Jurkat, Clone E6-1 (cell line): ENCODE measurements around the gene KRAS. TPM values are rescaled to one million over a fixed set of nuclear protein-coding genes. Genes with fewer than 3 reads are reported as not detected.
"Not testable (repeated sequence)": the region's sequence is repeated elsewhere in the genome, so short reads cannot be mapped to it uniquely, and the experiment has no call there.

Experiments used
- DNase-seq: peaks from one replicate; pipeline ENCODE4 v3.0.0-alpha.2; 2011; ENCODE audit warnings: low read depth, low spot score
- H3K4me3 ChIP-seq: 2 replicates; pipeline ENCODE4 v1.5.1; 2011; ENCODE audit warnings: mild to moderate bottlenecking, low read length, control low read depth, moderate library complexity
- polyA plus RNA-seq: library from polyadenylated mRNA; unstranded; fragments of >200 nt; gene quantifications from one replicate; pipeline ENCODE4 v1.2.1, GENCODE V29; 2012; ENCODE audit warnings: missing spikeins; ENCODE audit not compliant: insufficient read length, insufficient read depth

The KRAS gene
- 10.1 TPM for polyA plus RNA-seq

DNA sequence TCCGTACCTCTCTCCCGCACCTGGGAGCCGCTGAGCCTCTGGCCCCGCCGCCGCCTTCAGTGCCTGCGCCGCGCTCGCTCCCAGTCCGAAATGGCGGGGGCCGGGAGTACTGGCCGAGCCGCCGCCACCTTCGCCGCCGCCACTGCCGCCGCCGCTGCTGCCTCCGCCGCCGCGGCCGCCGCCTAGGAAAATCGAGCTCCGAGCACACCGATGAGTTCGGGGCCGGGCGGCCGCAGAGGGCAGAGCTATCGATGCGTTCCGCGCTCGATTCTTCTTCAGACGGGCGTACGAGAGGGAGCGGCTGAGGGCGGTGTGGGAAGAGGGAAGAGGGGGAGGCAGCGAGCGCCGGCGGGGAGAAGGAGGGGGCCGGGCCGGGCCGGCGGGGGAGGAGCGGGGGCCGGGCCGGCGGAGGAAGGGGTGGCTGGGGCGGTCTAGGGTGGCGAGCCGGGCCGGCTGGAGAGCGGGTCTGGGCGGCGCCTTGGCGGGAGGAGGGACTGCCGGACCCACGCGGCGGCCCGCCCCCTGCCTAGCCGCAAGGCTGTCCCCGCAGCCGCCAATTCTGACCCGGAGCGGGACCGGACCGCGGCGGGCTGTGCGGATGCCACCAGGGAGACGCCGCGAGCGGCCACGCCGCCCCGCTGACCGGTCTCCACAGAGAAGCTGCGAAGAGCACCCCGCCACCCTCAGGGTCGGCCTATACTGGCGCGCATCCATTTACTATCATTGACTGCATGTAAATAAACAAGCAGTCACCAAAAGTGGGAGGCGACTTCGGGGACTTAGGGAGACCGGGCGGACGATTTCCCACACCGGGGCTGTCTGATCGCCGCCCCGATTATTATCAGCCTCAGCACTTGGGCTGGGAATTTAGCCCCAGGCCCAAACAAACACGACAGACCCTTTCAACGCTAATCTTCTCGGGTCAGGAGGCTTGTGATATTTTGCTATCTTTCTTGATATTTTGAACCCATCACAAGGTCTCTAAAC lies at the start of gene KRAS:
Gene KRAS (minus strand): TSS at position 186 of the 987 bp plus-strand sequence.
- peak within 1 kb of the TSS; percentile 82 for H3K4me3 ChIP-seq
- peak; percentile 91 for DNase-seq

GRCh38 chr12:25296381-25296780 lies 45.7 kb upstream of the KRAS start:
- no peak for DNase-seq
- no peak overlapping the region for H3K4me3 ChIP-seq

- no peak for DNase-seq
- no peak overlapping the region for H3K4me3 ChIP-seq
Observed at GRCh38 chr12:25295361-25295760, 44.6 kb upstream of the KRAS start.

- no peak for DNase-seq
- no peak overlapping the region for H3K4me3 ChIP-seq
Observed at GRCh38 chr12:25293653-25294052, 42.9 kb upstream of the KRAS start.

- not testable (repeated sequence) for H3K4me3 ChIP-seq
- peak; percentile 16 for DNase-seq
Observed at GRCh38 chr12:25292810-25293221, 42.1 kb upstream of the KRAS start.

- no peak overlapping the region for H3K4me3 ChIP-seq
- no peak for DNase-seq
Observed at GRCh38 chr12:25287610-25288009, 36.9 kb upstream of the KRAS start.

GRCh38 chr12:25286837-25287236 lies 36.1 kb upstream of the KRAS start:
- no peak overlapping the region for H3K4me3 ChIP-seq
- DNase-seq, result no peak

DNA sequence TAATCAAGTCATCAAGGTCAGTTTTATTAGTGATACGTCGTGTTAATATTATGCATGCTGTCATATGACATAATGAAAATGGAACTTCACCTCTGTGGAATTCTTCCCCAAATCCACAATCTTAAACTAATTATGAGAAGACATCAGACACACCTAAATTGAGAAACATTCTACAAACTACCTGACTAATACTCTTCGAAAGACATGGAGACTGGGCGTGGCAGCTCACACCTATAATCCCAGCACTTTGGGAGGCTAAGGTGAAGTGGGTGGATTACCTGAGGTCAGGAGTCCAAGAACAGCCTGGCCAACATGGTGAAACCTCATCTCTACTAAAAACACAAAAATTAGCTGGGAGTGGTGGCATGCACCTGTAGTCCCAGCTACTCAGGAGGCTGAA lies 33.3 kb upstream of the KRAS start:
- DNase-seq, result no peak

GRCh38 chr12:25283006-25283405 lies 32.3 kb upstream of the KRAS start:
- H3K4me3 ChIP-seq, result no peak overlapping the region
- DNase-seq, result no peak

More for the DNA sequence above, 33.3 kb upstream of the KRAS start:
- no peak overlapping the region for H3K4me3 ChIP-seq

- no peak overlapping the region for H3K4me3 ChIP-seq
- no peak for DNase-seq
Observed at GRCh38 chr12:25280082-25280481, 29.4 kb upstream of the KRAS start.

GRCh38 chr12:25278269-25278668 lies 27.5 kb upstream of the KRAS start:
- DNase-seq, result no peak
- no peak overlapping the region for H3K4me3 ChIP-seq

GRCh38 chr12:25276199-25276937 lies 25.6 kb upstream of the KRAS start:
- no peak overlapping the region for H3K4me3 ChIP-seq
- peak; percentile 33 for DNase-seq

DNA sequence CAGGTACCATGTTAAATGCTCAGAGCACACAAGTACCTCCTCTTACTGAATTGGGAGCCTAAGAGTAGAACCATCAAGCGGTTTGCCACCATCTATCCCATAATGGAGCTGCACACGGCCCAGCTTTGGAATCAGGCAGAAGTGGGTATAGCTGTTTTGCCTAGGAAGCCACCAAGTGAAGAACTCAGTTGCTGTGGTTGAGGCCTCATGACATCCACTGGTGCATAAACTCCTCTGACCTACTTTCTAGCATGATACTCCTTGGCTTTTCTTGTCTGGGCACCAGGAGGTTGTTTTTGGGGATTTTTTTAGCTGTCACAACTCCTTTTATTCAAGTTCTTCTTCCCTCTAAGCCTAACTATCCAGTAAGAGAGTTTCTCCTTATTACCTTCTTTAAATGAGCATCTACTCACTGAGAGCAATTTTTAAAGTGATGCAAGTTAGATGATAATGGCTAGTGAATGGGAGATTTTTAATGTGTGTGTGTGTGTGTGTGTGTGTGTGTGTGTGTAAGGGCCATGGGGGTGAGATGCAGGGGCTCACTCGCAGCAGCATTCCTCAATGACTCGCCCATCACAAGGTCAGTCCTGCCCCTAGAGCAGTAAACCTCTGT lies 20.9 kb upstream of the KRAS start:
- no peak for DNase-seq
- H3K4me3 ChIP-seq, result no peak overlapping the region

DNA sequence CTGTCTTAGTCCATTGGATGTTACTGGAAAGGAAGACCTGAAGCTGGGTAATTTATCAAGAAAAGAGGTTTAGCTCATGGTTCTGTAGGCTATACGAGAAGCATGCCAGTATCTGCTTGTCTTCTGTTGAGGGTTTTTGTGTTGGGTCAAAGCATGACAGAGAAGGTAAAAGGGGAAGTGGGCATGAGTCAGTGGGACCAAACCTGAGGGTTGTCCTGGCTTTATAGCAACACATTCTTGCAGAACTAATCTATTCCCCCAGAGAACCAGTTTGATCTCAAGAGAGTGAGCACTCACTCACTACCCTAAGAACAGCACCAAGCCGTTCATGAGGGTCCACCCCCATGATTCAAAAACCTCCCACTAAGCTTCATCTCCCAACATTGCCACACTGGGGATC lies 19.0 kb upstream of the KRAS start:
- DNase-seq, result no peak
- H3K4me3 ChIP-seq, result no peak overlapping the region

- no peak overlapping the region for H3K4me3 ChIP-seq
- no peak for DNase-seq
Observed at GRCh38 chr12:25266497-25266896, 15.8 kb upstream of the KRAS start.

GRCh38 chr12:25264862-25265261 lies 14.1 kb upstream of the KRAS start:
- no peak overlapping the region for H3K4me3 ChIP-seq
- no peak for DNase-seq

GRCh38 chr12:25264114-25264513 lies 13.4 kb upstream of the KRAS start:
- no peak for DNase-seq
- no peak overlapping the region for H3K4me3 ChIP-seq

- no peak overlapping the region for H3K4me3 ChIP-seq
Observed at GRCh38 chr12:25263594-25263993, 12.9 kb upstream of the KRAS start.

DNA sequence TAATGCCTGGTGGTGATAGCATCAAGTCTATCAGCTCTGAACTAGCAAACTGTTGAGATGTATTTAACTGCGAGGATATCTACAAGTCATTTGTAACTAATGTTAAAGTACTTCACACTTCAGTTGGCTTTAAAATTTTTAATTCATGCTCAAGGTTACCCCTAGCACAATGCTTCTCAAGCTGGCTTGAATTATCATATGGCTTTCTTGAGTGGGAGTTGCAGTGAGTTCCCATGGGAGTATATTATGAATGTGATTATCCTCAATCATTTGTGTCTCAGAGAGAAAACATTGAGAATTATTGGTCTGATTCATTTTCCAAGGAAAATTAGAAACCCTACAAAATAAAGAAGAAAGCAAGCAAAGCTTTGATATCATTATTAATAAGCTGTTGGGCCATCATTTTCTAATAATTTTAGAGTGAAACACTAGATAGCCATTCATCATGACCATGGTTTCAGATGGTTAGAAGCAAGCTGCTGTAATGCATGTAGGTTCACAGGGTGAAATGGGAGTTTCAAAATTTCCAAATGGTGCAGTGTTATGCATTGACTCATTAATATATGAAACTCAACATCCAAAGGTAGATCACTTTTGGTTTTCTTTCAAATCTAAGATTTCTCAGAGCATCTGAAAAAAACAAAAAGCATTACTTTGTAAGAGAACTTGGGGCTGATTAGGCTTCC lies 11.8 kb upstream of the KRAS start:
- no peak overlapping the region for H3K4me3 ChIP-seq
- DNase-seq, result no peak

More at GRCh38 chr12:25263594-25263993, 12.9 kb upstream of the KRAS start:
- no peak for DNase-seq
